DOHH2 (cell line): ENCODE results near the gene RABGAP1L.

Source experiments
- H3F3A ChIP-seq: fragments of 200-600 bp; sonication (generic), shearing (Covaris generic); 2 replicates; pipeline ENCODE4 v1.6.0; 2016; ENCODE audit warnings: antibody characterized with exemption, mild to moderate bottlenecking; ENCODE audit not compliant: control insufficient read depth, insufficient read depth
- H3K27ac ChIP-seq: fragments of 200-600 bp; sonication (generic); 2 replicates; pipeline ENCODE4 v1.5.1; 2014; ENCODE audit warnings: low read depth, mild to moderate bottlenecking, low read length, moderate library complexity
- H3K27me3 ChIP-seq: fragments of 200-600 bp; sonication (generic); 2 replicates; pipeline ENCODE4 v1.6.1; 2014; ENCODE audit warnings: mild to moderate bottlenecking, low read length, mixed read lengths; ENCODE audit not compliant: control insufficient read depth
- H3K36me3 ChIP-seq: fragments of 200-600 bp; sonication (generic); 2 replicates; pipeline ENCODE4 v1.6.1; 2014; ENCODE audit warnings: mild to moderate bottlenecking, low read length, moderate library complexity, mixed read lengths; ENCODE audit not compliant: control insufficient read depth
- H3K4me1 ChIP-seq: fragments of 200-600 bp; sonication (generic); 2 replicates; pipeline ENCODE4 v1.6.1; 2014; ENCODE audit warnings: mild to moderate bottlenecking, low read length, mixed read lengths; ENCODE audit not compliant: control insufficient read depth
- H3K4me2 ChIP-seq: fragments of 200-600 bp; sonication (generic); 2 replicates; pipeline ENCODE4 v1.6.0; 2014; ENCODE audit warnings: mild to moderate bottlenecking, low read length, moderate library complexity
- H3K4me3 ChIP-seq: fragments of 200-600 bp; sonication (generic); 2 replicates; pipeline ENCODE4 v1.5.1; 2014; ENCODE audit warnings: mild to moderate bottlenecking, low read length, mixed read lengths
- H3K79me2 ChIP-seq: fragments of 200-600 bp; sonication (generic); 2 replicates; pipeline ENCODE4 v1.6.1; 2014; ENCODE audit warnings: mild to moderate bottlenecking, low read length, mixed read lengths; ENCODE audit not compliant: control insufficient read depth
- H3K9me2 ChIP-seq: fragments of 200-600 bp; sonication (generic); replicated peaks from 2 replicates; pipeline ENCODE4 v1.6.1; 2014; ENCODE audit warnings: mild to moderate bottlenecking, low read length, mixed read lengths; ENCODE audit not compliant: control insufficient read depth
- H3K9me3 ChIP-seq: fragments of 200-600 bp; sonication (generic); 2 replicates; pipeline ENCODE4 v1.6.1; 2014; ENCODE audit warnings: antibody characterized with exemption, low read length, mixed read lengths; ENCODE audit not compliant: control insufficient read depth, insufficient read depth
- H4K20me1 ChIP-seq: fragments of 200-600 bp; sonication (generic); 2 replicates; pipeline ENCODE4 v1.6.0; 2014; ENCODE audit warnings: low read depth, mild to moderate bottlenecking, antibody characterized with exemption, low read length, moderate library complexity; ENCODE audit not compliant: control insufficient read depth, insufficient read depth
- EZH2phosphoT487 ChIP-seq: fragments of 200-600 bp; sonication (generic); IDR thresholded peaks from 2 replicates; pipeline ENCODE4 v1.6.1; 2017; ENCODE audit warnings: borderline replicate concordance, mild to moderate bottlenecking, antibody characterized with exemption, low read length, moderate library complexity, mixed read lengths
- TF ChIP-seq, protein P1 (sequence below): fragments of 200-600 bp; sonication (generic); IDR thresholded peaks from one replicate; pipeline ENCODE4 v1.5.1; 2014; ENCODE audit warnings: antibody characterized with exemption, mild to moderate bottlenecking, low read depth, low read length; ENCODE audit not compliant: poor library complexity, severe bottlenecking

RABGAP1L gene

GRCh38 chr1:174445351-174445750 lies 286.0 kb downstream of the RABGAP1L start:
- peaks cover 11% of the 10 kb centered on the region for H3K79me2 ChIP-seq
- H3K4me1 ChIP-seq = 0 out of 2 replicates have a peak, but pooled peaks cover 4% of the 10 kb centered on the region
- TF ChIP-seq, protein P1, sequence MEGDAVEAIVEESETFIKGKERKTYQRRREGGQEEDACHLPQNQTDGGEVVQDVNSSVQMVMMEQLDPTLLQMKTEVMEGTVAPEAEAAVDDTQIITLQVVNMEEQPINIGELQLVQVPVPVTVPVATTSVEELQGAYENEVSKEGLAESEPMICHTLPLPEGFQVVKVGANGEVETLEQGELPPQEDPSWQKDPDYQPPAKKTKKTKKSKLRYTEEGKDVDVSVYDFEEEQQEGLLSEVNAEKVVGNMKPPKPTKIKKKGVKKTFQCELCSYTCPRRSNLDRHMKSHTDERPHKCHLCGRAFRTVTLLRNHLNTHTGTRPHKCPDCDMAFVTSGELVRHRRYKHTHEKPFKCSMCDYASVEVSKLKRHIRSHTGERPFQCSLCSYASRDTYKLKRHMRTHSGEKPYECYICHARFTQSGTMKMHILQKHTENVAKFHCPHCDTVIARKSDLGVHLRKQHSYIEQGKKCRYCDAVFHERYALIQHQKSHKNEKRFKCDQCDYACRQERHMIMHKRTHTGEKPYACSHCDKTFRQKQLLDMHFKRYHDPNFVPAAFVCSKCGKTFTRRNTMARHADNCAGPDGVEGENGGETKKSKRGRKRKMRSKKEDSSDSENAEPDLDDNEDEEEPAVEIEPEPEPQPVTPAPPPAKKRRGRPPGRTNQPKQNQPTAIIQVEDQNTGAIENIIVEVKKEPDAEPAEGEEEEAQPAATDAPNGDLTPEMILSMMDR = no peak
- no peak for TF ChIP-seq EZH2phosphoT487
- peaks cover 23% of the 10 kb centered on the region for H3K36me3 ChIP-seq
- H3K9me3 ChIP-seq = no peaks in the 10 kb centered on the region
- no peaks in the 10 kb centered on the region for H4K20me1 ChIP-seq
- H3F3A ChIP-seq = no peaks in the 10 kb centered on the region
- H3K4me3 ChIP-seq = no peak overlapping the region
- H3K4me2 ChIP-seq = no peak overlapping the region
- no peaks in the 10 kb centered on the region for H3K9me2 ChIP-seq
- H3K27ac ChIP-seq = no peak overlapping the region
- no peaks in the 10 kb centered on the region for H3K27me3 ChIP-seq

- no peaks in the 10 kb centered on the region for H3K9me3 ChIP-seq
- H3K4me2 ChIP-seq = no peak overlapping the region
- peaks cover 11% of the 10 kb centered on the region for H3K79me2 ChIP-seq
- TF ChIP-seq EZH2phosphoT487 = no peak
- TF ChIP-seq, protein P1 = no peak
- no peaks in the 10 kb centered on the region for H3F3A ChIP-seq
- no peak overlapping the region for H3K4me3 ChIP-seq
- H4K20me1 ChIP-seq = no peaks in the 10 kb centered on the region
- H3K27ac ChIP-seq = no peak overlapping the region
- peaks cover 23% of the 10 kb centered on the region for H3K36me3 ChIP-seq
- no peaks in the 10 kb centered on the region for H3K9me2 ChIP-seq
- 0 out of 2 replicates have a peak, but pooled peaks cover 4% of the 10 kb centered on the region for H3K4me1 ChIP-seq
- H3K27me3 ChIP-seq = no peaks in the 10 kb centered on the region
Measured at GRCh38 chr1:174445817-174446216, 286.5 kb downstream of the RABGAP1L start.

DNA sequence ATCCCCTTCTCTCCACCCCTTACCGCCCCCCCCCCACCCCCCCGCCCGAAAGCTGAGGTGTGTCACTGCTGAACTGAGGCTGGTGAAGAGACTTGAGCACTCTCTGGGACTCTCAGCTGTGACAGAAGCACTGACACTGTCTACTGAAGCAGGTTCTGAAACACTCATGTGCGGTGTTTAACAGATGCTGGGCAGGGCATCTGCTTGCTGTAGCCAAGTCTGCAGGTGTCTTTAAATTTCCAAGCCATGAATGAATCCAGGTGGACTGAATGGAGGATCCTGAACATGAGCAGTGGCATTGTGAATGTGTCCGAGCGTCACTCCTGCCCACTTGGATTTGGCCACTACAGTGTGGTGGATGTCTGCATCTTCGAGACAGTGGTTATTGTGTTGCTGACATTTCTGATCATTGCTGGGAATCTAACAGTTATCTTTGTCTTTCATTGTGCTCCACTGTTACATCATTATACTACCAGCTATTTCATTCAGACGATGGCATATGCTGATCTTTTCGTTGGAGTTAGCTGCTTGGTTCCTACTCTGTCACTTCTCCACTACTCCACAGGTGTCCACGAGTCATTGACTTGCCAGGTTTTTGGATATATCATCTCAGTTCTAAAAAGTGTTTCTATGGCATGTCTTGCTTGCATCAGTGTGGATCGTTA lies 288.7 kb downstream of the RABGAP1L start, which contains the start of gene GPR52:
Gene GPR52 (plus strand): TSS at position 99 of the 665 bp plus-strand sequence. CDS start 148 bp downstream, at position 247.
- Histone ChIP-seq H3K4me2 (no peak within 1 kb of the TSS), H3F3A (no peaks in the 10 kb centered on the region)

More for the DNA sequence above, 288.7 kb downstream of the RABGAP1L start, which contains the start of gene GPR52:
- H3K9me3 ChIP-seq = no peaks in the 10 kb centered on the region
- TF ChIP-seq EZH2phosphoT487 = no peak
- TF ChIP-seq, protein P1 = no peak
- peaks cover 23% of the 10 kb centered on the region for H3K36me3 ChIP-seq
- H3K4me1 ChIP-seq = 0 out of 2 replicates have a peak, but pooled peaks cover 4% of the 10 kb centered on the region
- H3K27ac ChIP-seq = no peak within 1 kb of the TSS
- no peak within 1 kb of the TSS for H3K4me3 ChIP-seq
- H3K9me2 ChIP-seq = no peaks in the 10 kb centered on the region
- no peaks in the 10 kb centered on the region for H4K20me1 ChIP-seq
- peaks cover 11% of the 10 kb centered on the region for H3K79me2 ChIP-seq
- H3K27me3 ChIP-seq = no peaks in the 10 kb centered on the region
